Right renal pelvis (tissue), 4 donors: ENCODE data around the gene XRCC1. TPM values are rescaled to one million over a fixed set of nuclear protein-coding genes. Genes with fewer than 3 reads are reported as not detected.
A peak's percentile ranks its signal among the peaks of the same experiment; 100 is the strongest.
"Not testable (repeated sequence)": the region's sequence is repeated elsewhere in the genome, so short reads cannot be mapped to it uniquely, and the experiment has no call there.

Experiments used
- DNase-seq, 4 donors: peaks; one replicate each; pipeline ENCODE4 v3.0.0-alpha.2; 2013; ENCODE audit warnings: low read depth in 4 of 4, low spot score in 3 of 4, missing footprints in 1 of 4
- polyA plus RNA-seq, 4 donors: library from polyadenylated mRNA; unstranded; fragments of 120-200 nt; gene quantifications; one replicate each; pipeline ENCODE4 v1.2.1, GENCODE V29; 2013; ENCODE audit not compliant: insufficient read length in 4 of 4

The XRCC1 gene
- polyA plus RNA-seq, 4 donors: 56.7 to 71.0 (median 66.6) TPM

DNA sequence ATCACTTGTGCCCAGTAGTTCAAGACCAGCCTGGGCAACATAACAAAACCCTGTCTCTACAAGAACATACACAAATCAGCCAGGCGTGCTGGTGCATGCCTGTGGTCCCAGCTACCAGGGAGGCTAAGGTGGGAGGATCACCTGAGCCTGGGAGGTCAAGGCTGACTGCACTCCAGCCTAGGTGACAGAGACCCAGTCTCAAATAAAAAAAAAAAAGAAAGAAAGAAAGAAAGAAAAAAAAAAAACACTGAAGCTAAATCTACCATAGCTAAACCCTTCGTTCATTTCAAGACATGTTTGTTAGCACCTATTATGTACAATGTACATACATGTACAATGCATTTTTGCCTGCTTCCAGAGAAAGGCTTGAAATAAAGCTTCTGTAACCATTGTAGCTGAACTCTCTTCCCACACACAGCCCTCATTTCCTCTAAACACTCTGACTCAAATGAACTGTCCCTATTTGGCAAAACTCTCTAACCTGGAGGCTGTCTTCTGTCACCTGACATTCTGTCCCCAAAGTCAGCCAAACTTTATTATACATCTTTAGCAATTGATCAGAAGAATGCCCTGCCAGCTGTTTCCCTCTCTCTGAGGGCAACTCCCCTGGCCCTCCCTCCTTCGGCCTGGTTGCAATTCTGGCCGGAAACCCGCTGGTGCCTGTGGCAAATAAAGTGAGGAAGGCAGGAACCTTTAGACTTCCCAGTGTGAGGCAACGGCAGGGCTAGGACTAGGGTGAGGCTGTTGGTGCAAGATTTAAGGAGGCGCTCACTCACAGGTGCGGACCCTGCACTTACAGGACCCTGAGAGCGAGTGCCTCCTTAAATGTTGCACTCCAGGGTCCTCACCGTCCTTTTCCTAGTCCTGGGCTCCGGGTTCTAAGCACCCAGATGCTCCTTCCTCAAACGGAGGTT is 50.1 kb downstream of the XRCC1 start:
- no peak for DNase-seq

DNA sequence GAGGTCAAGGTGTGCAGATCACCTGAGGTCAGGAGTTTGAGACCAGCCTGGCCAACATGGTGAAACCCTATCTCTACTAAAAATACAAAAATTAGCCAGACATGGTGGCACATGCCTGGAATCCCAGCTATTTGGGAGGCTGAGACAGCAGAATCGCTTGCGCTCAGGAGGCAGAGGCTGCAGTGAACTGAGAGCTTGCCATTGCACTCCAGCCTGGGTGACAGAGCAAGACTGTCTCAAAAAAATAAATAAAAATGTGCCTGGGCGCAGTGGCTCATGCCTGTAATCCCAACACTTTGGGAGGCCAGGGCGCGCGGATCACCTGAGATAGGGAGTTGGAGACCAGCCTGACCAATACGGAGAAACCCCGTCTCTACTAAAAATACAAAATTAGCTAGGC is 51.6 kb downstream of the XRCC1 start:
- not testable (repeated sequence) for DNase-seq

DNA sequence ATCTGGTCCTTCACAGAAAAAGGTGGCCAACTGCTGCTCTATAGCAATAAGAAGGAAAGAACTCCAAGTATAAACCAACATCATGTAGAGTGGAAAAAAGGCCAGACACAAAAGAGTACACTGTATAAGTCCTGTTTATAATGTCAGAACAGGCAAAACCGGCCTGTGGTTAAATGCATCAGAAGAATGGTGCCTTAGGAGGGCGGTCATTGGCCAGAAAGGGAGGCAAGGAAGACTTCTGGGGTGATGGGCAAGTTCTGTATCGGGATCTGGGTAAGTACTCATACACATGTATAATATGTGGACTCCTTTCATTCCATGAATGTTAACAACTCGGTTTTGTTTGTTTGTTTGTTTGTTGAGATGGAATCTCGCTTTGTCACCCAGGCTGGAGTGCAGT is 52.4 kb downstream of the XRCC1 start:
- no peak for DNase-seq

DNA sequence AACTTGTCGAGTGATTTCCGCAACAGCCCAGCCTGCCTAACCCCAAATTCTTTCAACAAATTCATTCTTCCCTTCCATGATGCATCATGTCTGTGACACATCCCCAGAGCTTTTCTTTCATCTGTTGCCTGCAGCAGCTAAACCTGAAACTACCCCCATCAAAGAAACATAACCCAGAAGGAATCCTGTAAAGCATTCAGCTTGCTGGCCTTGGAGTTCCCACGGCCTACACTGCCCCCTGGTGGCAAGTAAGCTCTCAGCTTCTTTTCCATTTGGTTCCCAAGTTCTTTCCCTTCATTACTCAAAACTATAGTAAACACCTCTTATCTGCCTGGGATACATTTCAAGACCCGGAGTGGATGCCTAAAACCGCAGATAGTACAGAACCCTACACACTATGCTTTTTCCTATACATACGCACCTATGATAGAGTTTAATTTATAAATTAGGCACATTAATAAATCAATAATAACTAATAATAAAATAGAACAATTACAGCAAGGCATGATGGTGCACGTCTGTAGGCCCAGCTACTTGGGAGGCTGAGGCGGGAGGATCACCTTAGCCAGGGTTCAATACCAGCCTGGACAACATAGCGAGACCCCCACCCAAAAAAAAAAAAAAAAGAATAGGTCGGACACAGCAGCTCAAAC is 55.8 kb downstream of the XRCC1 start:
- DNase-seq: peak in 2 of 4 donors; percentile 84 to 85

DNA sequence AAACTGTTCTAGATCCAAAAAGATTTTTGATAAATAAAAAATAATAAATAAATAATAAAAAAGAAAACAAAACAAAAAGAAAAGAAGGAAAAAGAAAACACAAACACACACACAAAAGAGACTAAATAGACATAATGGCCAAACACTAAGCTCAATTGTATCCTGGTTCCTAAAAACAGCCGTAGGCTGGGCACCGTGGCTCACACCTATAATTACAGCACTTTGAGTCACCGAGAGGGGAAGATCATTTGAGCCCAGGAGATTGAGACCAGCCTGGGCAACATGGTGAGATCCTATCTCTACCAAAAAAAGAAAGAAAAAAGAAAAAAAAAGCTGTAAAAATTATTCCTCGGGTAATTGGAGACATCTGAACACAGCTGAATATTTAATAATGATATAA is 57.3 kb downstream of the XRCC1 start:
- no peak for DNase-seq

DNA sequence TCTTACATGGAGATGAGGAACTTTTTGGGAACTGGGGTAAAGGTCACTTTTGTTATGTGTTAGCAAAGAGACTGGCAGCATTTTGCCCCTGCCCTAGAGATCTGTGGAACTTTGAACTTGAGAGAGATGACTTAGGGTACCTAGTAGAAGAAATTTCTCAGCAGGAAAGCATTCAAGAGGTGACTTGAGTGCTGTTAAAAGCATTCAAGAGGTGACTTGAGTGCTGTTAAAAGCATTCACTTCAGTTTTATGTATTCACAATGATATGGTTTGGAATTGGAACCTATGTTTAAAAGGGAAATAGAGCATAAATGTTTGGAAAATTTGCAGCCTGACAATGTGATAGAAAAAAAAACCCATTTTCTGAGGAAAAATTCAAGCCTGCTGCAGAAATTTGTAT is 62.9 kb downstream of the XRCC1 start:
- DNase-seq: not testable (repeated sequence)

DNA sequence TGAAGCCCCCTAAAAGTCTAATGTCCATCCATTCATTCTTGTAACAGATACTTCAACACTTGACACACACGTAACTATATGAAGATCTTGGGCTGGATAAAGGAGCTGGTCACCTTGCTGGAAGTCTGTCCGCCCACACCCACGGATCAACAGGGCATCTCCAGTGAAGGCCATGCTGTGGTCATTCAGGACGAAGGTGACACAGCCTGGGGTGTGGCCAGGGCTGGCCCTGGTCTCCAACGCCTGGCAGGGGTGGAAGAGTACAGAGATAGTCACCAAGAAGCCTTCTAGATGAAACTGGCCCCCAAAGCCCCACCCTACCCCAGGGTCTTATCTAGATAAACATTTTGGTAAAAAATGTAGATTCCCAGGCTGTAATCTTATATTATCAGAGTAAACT is 64.0 kb downstream of the XRCC1 start:
- DNase-seq: no peak

DNA sequence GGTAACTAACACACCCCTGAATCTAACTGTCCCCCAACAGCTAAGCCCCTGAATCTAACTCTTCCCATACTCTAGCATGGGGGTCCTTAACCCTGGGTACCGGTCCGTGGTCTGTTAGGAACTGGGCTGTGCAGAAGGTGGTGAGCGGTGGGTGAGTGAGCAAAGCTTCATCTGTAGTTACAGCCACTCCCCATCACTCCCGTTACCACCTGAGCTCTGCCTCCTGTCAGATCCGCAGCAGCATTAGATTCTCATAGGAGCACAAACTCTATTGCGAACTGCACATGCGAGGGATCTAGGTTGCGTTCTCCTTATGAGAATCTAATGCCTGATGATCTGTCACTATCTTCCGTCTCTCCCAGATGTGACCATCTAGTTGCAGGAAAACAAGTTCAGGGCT is 64.6 kb downstream of the XRCC1 start:
- DNase-seq: no peak

DNA sequence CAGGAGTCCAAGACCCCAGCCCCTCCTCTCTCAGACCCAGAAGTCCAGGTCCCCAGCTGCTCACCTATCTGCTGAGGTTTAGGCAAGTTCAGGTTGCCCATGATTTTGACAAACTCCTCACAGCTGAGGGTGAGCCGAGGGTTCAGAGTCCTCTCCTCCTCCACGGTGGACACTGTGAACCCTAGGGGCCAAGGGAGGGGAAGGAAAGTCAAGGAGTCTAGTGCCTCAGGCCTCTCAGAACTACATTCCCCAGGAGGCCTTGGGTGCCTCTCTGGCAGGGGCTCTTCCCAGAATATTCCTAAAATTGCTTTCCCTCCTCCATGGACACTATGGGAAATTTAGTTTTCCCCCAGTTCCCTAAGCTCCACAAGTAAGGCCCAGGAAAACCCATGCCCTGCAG is 67.4 kb downstream of the XRCC1 start:
- DNase-seq: no peak

DNA sequence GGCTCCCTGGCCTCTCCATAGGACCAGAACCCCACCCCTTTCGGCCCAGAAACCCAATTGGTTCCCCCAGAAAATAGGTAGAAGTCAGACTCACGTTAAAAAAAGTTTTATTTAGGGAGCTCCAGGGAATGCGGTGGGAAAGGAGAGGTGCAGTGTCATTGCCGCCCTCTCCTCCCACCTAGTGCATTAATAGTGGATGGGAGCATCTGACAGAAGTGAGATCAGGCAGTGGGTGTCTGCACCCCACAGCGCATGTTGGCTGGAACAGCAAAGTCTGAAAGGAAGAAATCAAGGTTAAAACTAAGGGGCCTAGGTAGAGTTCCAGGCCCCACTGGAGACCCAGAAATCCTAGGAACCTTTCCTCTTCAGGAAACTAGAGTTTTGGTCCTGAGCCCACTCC is 68.7 kb downstream of the XRCC1 start:
- DNase-seq: no peak

DNA sequence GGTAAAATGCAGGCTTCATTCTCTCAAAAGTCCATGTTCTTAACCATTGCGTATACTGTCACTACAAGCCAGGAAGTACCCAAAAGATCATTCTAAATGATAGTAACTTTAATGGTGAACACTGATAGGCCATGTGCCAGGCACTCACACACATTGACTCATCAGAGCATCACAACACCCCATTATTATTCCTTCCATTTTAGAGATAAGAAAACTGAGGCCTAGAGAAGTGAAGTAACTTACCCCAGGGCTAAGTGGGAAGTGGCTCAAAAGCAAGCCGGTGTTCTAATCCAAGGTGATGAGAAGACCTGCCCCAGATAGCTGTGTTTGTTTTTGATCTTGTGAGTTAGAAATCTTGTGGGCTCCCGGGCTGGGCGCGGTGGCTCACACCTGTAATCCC is 69.4 kb downstream of the XRCC1 start:
- DNase-seq: no peak

DNA sequence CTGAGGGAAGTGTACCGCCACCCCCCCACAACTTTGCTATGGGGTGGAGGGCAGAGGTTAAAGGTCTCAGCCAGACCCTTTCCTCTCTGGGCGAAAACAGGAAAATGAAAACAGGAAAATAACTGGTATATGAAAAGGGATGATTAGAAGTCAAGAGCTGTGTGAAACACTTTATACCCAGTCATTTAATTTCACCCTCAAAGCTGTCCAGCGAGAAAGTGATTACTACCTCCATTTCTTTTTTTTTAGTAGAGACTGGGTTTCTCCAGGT is 70.2 kb downstream of the XRCC1 start:
- no peak for DNase-seq

DNA sequence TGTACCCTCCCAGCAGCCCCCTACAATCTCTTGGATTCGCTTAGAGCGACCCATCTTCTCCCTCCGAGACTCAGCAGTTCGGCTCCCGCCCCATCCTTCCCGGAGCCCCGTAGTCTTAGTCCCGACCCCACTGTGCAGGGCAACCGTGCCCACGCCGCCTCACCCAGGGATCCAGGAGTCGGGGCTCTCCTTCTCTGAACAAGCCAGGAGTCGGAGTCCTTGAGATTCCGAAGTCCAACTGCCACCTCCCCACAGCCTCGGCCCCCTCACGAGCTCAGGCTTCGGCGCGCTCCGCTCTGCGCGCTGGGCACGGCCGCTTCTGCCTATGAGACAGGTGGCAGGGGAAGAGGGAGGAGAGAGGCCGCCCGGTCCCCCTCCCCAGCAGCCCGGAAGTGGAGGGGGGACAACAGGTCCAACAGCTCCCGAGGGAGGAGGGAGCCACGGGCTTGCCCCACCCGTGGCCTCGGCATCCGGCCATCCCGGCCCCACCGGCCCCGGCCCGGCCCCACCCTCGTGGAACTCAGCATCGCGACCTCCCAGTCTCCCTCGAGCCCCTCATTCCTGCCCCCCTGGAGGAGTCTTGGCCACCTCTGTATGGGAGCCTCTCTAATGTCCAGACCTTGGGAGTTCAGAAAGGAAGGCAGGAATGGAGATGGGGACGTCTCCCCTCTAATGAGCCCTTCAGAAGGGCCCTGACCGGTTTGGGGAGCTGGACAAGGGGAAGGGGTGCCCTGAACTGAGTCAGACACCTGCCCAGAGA is 70.7 kb downstream of the XRCC1 start, which contains the start of gene PHLDB3:
Gene PHLDB3, minus strand, starts transcription at position 321 of the 760 bp plus-strand sequence. CDS start 628 bp downstream, outside the sequence.
- DNase-seq: no peak

DNA sequence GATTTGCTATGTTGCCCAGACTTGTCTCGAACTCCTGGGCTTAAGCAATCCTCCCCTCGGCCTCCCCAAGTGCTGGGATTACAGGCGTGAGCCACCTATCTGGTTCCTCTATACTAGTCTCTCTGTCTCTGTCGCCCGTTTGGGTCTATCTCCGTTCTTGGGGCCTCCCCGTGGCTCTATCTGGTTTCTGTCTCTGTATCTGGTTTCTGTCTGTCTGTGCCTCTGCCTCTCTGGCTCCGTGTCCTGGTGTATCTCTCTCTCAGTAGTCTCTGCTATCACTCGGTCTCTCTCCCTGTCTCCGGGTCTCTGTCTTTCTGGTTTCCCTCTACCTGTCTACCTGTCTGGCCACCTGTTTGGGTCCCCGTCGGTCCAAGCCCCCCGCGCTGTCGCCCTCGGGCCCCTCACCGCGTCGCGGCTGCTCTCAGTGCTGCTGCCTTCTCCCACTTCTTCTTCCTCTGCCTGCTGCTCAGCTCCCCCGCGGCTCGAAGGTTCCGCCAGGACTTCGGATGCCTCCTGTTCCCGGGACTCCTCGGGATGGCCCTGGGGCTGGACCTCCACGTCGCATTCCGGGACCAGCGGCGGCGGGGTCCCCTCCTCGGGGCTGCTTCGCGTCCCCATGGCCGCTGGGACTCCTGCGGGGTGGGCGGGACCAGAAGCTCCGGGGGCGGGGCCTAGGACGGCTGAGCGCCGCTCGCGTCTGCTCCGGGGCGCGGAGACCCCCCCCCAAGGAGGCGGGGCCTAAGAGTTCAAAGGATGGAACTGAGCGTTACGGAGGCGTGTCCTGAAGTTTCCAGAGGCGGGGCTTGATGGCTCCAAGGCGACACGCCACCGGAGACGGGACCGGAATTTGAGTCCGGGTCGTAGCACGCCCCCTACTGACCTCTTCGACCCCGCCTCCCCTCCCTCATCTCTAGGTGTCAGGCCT is 71.6 kb downstream of the XRCC1 start:
- peak; percentile 88 to 92 (median 89) for DNase-seq

DNA sequence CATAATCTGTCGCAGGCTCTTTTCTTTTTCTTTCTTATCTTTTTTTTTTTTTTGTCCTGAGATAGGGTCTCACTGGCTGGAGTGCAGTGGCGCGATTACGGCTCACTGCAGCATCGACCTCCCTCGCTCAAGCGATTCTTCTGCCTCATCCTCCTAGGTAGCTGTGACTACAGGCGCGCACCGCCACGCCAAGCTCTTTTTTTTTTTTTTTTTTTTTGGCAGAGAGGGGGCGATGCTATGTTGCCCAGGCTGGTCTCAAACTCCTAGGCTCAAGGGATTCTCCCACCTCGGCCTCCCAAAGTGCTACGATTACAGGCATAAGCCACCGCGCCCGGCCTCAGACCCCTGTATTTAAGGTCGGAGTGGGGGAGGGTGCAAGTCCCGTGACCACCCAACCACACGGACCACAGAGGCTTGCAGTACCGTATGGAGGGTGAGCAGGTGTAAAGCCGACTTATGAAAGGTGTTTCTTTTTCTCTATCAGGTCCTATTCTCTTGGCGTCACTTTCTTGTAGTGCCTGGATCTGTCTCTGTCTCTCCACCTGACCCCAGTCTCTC is 72.8 kb downstream of the XRCC1 start:
- DNase-seq: no peak

DNA sequence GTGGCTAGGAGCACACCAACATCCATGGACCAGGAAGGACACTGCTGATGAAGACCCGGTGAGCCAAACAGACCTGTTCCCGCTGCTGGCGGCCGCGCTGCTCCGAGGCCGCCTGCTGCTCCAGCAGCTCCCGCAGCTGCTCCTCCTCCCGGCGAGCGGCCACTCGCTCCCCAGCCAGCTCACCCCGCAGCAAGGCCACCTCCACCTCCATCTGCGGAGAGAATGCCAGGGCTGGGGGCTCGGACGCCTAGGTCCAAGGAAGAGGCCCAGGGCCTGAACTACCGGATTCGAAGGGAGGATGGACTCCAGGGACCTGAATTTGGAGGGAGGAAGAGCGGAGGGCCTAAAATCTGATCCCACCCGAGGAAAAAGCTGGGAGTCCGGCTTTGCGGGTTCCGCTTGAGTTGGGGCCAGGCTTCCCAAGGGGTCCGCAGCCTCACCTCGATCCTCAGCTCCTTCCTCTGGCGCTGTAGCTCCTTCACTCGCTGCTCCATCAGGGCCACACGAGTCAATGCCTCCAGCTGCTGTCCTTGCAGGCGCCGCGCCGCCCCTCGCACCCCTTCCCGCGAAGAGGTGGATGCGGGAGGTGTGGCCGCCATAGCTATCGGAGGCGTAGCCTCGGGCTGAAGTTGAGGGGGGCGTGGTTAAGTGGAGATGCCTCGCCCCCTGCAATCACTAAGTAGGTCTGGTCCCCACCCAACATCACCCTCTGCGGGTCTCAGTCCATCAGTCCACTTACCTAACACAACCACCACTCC is 73.5 kb downstream of the XRCC1 start:
- no peak for DNase-seq

DNA sequence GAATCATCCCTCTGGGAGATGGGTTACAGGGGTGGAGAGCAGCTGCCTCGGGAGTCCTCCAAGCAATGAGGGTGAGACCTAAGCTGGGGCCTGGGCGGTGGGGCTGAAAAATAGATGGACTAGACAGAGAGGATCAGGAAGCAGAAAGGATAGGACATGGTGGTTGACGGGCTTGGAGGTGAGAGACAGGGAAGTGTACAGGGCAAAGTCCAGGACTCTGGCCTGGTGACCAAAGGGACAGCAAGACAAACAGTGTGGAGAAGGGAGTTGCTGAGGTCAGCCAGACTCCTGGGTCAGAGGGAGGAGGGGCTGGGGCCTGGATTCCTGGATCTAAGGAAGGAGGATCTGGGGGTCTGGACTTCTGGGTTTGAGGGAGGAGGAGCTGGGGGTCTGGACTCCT is 76.3 kb downstream of the XRCC1 start:
- DNase-seq: no peak

DNA sequence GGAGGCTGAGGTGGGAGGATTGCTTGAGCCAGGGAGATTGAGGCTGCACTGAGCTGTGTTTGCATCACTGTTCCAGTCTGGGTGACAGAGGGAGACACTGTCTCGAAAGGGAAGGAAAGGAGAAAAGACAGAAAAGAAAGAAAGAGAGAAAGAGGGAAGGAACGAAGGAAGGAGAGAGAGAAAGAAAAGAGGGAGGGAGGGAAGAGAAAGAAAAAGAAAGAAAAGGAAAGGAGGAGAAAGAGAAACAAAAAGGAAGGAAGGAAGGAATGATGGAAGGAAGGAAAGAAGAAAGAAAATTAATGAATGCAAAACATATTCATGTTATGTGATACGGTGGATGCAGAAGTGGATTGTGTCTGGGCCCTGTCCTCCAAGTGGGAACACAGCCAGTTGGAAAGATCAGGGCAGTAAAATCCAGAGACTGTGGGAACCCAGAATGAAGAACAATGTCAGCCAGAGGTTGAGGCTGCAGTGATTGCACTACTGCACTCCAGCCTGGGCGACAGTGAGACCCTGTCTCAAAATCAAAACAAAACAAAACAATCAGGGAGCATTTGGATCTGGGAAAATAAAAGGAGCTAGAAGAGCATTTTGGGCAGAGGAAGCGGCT is 77.0 kb downstream of the XRCC1 start:
- DNase-seq: no peak

DNA sequence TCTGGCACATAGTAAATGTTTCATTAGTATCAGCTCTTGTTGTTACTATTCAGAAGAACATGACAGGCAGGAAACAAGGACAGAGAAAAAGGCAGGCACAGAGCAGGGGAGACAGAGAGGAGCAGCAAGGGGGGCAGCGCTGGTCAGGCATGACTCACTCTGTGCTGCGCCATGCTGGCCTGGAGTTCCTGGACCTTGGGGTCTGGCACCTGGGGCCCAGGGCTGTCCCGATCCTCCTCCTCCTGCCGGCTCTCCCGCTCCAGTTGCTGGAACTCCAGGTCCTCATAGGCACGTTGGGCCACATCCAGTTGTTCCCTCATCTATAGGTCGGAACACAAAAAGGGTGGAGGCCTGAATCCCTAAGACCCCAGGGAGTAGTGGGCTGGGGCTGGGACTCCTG is 78.4 kb downstream of the XRCC1 start:
- DNase-seq: no peak
